Keratinocyte (primary cell): ENCODE measurements around the gene TUBA3C. TPM values are rescaled to one million over a fixed set of nuclear protein-coding genes. Genes with fewer than 3 reads are reported as not detected.

Source experiments
- DNase-seq: peaks from one replicate; pipeline ENCODE4 v3.0.0-alpha.2; 2011; ENCODE audit warnings: low read depth, missing footprints, low spot score
- FAIRE-seq: peaks from 2 replicates; lab custom pipeline; 2011; peaks lifted over from hg19 to GRCh38; lab: Jason Lieb, UNC
- H2AFZ ChIP-seq: 2 replicates; pipeline ENCODE4 v1.6.0; 2012; ENCODE audit warnings: low read length, control low read depth, inconsistent platforms; ENCODE audit not compliant: control insufficient read depth
- H3K27ac ChIP-seq: 2 replicates; pipeline ENCODE4 v1.5.1; 2011; ENCODE audit warnings: low read length; ENCODE audit not compliant: control insufficient read depth, insufficient read depth
- H3K27me3 ChIP-seq: 3 replicates; pipeline ENCODE4 v1.6.0; 2011; ENCODE audit warnings: low read length; ENCODE audit not compliant: control insufficient read depth, insufficient read depth; ENCODE audit errors: extremely low read depth
- H3K36me3 ChIP-seq, 2 experiments: 2 replicates in 1 of 2; 3 replicates in 1 of 2; pipeline ENCODE4 v1.5.1; 2011; ENCODE audit warnings: low read length in 2 of 2, mild to moderate bottlenecking in 1 of 2; ENCODE audit not compliant: control insufficient read depth in 2 of 2, insufficient read depth in 2 of 2; ENCODE audit errors: extremely low read depth in 1 of 2
- H3K4me1 ChIP-seq: 3 replicates; pipeline ENCODE4 v1.5.1; 2011; ENCODE audit warnings: low read length; ENCODE audit not compliant: control insufficient read depth, insufficient read depth; ENCODE audit errors: extremely low read depth
- H3K4me2 ChIP-seq: 3 replicates; pipeline ENCODE4 v1.6.0; 2011; ENCODE audit warnings: low read depth, low read length; ENCODE audit not compliant: control insufficient read depth, insufficient read depth; ENCODE audit errors: extremely low read depth
- H3K4me3 ChIP-seq, 3 experiments: fragments of 200-600 bp in 1 of 3; sonication (generic) in 1 of 3; 2 replicates in 2 of 3; 3 replicates in 1 of 3; pipeline ENCODE4 v1.5.1; 2011 to 2016; ENCODE audit warnings: low read length in 3 of 3, mild to moderate bottlenecking in 3 of 3, control low read depth in 2 of 3, inconsistent platforms in 1 of 3, low read depth in 1 of 3, mixed read lengths in 1 of 3, mixed run types in 1 of 3, moderate library complexity in 1 of 3; ENCODE audit not compliant: control insufficient read depth in 2 of 3, insufficient read depth in 2 of 3; ENCODE audit errors: extremely low read depth in 1 of 3
- H3K79me2 ChIP-seq: 2 replicates; pipeline ENCODE4 v1.6.0; 2012; ENCODE audit warnings: low read length; ENCODE audit not compliant: control insufficient read depth, insufficient read depth
- H3K9ac ChIP-seq: 3 replicates; pipeline ENCODE4 v1.6.0; 2011; ENCODE audit warnings: low read length; ENCODE audit not compliant: control insufficient read depth, insufficient read depth; ENCODE audit errors: extremely low read depth
- H3K9me1 ChIP-seq: 3 replicates; pipeline ENCODE4 v1.6.0; 2011; ENCODE audit warnings: low read length; ENCODE audit not compliant: control insufficient read depth, insufficient read depth; ENCODE audit errors: extremely low read depth
- H3K9me3 ChIP-seq: 2 replicates; pipeline ENCODE4 v1.5.1; 2012; ENCODE audit warnings: low read depth, low read length; ENCODE audit not compliant: control insufficient read depth
- H4K20me1 ChIP-seq: 3 replicates; pipeline ENCODE4 v1.6.0; 2011; ENCODE audit warnings: low read length; ENCODE audit not compliant: control insufficient read depth, insufficient read depth; ENCODE audit errors: extremely low read depth
- EZH2 ChIP-seq: IDR thresholded peaks from one replicate; pipeline ENCODE4 v1.6.1; 2012; ENCODE audit warnings: inconsistent platforms, mild to moderate bottlenecking, low read length, moderate library complexity
- dilution Hi-C: fragments of 300-500 bp; cut with MboI; formaldehyde crosslinking; loops from one replicate; pipeline ENCODE4 v1.7.0; 2020; ENCODE audit warnings: low sequenced_read_pairs; ENCODE audit not compliant: extremely low pct_ligation_motif_present
- polyA plus RNA-seq, 5 experiments: library from polyadenylated mRNA; depleted of rRNA in 3 of 5; stranded (reverse) in 3 of 5; stranded (forward) in 1 of 5; unstranded in 1 of 5; fragments of >200 nt; gene quantifications; 1 replicate in 1 of 5; 2 replicates in 3 of 5; 3 replicates in 1 of 5; pipeline versions ENCODE4 v1.2.1 to v1.2.3, GENCODE V29; 2011 to 2012; ENCODE audit warnings: missing spikeins in 2 of 5, low read depth in 1 of 5, low replicate concordance in 1 of 5
- TF ChIP-seq, protein P1 (sequence below), 3 experiments: IDR thresholded peaks in 1 of 3; conservative IDR thresholded peaks in 1 of 3; optimal IDR thresholded peaks in 1 of 3; 2 replicates in 2 of 3; 3 replicates in 1 of 3; pipeline versions ENCODE3 to v1.5.1; 2011; ENCODE audit warnings: low read length in 3 of 3, mild to moderate bottlenecking in 3 of 3, moderate library complexity in 2 of 3, control low read depth in 1 of 3, inconsistent platforms in 1 of 3; ENCODE audit not compliant: insufficient read depth in 2 of 3; ENCODE audit errors: extremely low read depth in 1 of 3

Gene TUBA3C
- polyA plus RNA-seq, 1 donor (not counting 4 experiments of a cell fraction or from before 2014, with no cell fraction given): not detected

GRCh38 chr13:19156013-19156825 lies 25.4 kb downstream of the TUBA3C start:
- H3K36me3 ChIP-seq: no peaks in the 10 kb centered on the region
- no peaks in the 10 kb centered on the region for H4K20me1 ChIP-seq
- H3K9me1 ChIP-seq: no peaks in the 10 kb centered on the region
- no peak overlapping the region for H3K27ac ChIP-seq
- DNase-seq: no peak
- no peak overlapping the region for H3K4me2 ChIP-seq
- H2AFZ ChIP-seq: no peak overlapping the region
- no peaks in the 10 kb centered on the region for H3K79me2 ChIP-seq
- H3K4me1 ChIP-seq: no peaks in the 10 kb centered on the region
- TF ChIP-seq EZH2: no peak
- TF ChIP-seq, protein P1, sequence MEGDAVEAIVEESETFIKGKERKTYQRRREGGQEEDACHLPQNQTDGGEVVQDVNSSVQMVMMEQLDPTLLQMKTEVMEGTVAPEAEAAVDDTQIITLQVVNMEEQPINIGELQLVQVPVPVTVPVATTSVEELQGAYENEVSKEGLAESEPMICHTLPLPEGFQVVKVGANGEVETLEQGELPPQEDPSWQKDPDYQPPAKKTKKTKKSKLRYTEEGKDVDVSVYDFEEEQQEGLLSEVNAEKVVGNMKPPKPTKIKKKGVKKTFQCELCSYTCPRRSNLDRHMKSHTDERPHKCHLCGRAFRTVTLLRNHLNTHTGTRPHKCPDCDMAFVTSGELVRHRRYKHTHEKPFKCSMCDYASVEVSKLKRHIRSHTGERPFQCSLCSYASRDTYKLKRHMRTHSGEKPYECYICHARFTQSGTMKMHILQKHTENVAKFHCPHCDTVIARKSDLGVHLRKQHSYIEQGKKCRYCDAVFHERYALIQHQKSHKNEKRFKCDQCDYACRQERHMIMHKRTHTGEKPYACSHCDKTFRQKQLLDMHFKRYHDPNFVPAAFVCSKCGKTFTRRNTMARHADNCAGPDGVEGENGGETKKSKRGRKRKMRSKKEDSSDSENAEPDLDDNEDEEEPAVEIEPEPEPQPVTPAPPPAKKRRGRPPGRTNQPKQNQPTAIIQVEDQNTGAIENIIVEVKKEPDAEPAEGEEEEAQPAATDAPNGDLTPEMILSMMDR (optimal IDR thresholded peaks at IDR 0.05 in 1 of 3, IDR thresholded peaks at IDR 0.05 in 1 of 3, conservative IDR thresholded peaks at IDR 0.05 in 1 of 3; ENCODE audit: extremely low read depth in 1 of 3, insufficient read depth in 2 of 3, low read length in 3 of 3): no peak
- H3K27me3 ChIP-seq: no peaks in the 10 kb centered on the region
- H3K9me3 ChIP-seq: peaks cover 10% of the 10 kb centered on the region
- dilution Hi-C loops: no loop called here
- no peak for FAIRE-seq
- no peak overlapping the region for H3K4me3 ChIP-seq
- H3K9ac ChIP-seq: no peak overlapping the region

DNA sequence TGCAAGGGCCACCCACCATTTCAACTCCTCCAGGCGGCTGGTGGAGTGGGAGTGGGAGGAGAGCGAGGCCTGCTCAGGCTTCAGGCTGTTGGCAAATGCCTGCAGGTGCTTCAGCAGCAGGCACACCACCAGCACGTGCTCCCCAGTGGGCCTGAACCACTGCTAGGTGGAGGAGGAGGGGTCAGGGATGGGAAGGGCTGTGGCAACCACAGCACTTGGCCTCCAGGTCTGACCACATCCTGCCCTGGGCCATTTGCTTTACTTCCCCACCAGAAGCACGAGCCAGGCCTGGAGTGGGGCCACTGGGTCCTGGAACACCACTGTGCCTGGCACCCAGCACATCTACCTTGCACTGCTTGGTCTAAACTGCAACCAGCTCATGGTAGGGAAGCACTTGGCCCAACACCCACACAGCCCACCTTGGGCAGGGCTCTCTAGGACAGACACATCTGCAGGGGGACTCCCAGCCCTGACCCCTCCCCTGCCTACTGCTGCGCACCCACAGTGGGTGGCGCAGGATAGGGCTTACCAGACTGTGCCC lies 26.2 kb downstream of the TUBA3C start:
- Histone ChIP-seq H3K9me1 (no peaks in the 10 kb centered on the region), H3K79me2 (no peaks in the 10 kb centered on the region), H3K4me3 (no peak overlapping the region), H3K9me3 (peaks cover 13% of the 10 kb centered on the region), H3K36me3 (no peaks in the 10 kb centered on the region), H3K27ac (no peak overlapping the region), H2AFZ (no peak overlapping the region), H4K20me1 (no peaks in the 10 kb centered on the region), H3K4me1 (no peaks in the 10 kb centered on the region), H3K4me2 (no peak overlapping the region), H3K9ac (no peak overlapping the region), H3K27me3 (no peaks in the 10 kb centered on the region)
- dilution Hi-C loops: no loop called here
- FAIRE-seq (no peak), DNase-seq (no peak)
- TF ChIP-seq, protein P1 (optimal IDR thresholded peaks at IDR 0.05 in 1 of 3, IDR thresholded peaks at IDR 0.05 in 1 of 3, conservative IDR thresholded peaks at IDR 0.05 in 1 of 3; ENCODE audit: extremely low read depth in 1 of 3, insufficient read depth in 2 of 3, low read length in 3 of 3): no peak
- TF ChIP-seq EZH2: no peak
